Activated B cell treated with CpG ODN at 0.5 μM for 24 hours (primary cell): ENCODE data around the gene MIOX. TPM values are rescaled to one million over a fixed set of nuclear protein-coding genes. Genes with fewer than 3 reads are reported as not detected.

Source experiments
- ATAC-seq: fragments of 200-7000 bp; cut with Tn5 transposase; one replicate; pipeline ENCODE4 v1.10.0; 2021; ENCODE audit warnings: low read depth, mild to moderate bottlenecking, moderate library complexity
- CTCF ChIA-PET: fragments of 350-600 bp; sonication (Branson Sonifier 250); formaldehyde crosslinking; loops from one replicate; lab custom pipeline; 2021; ENCODE audit warnings: antibody characterized with exemption; lab: Charles Lee
- POLR2A ChIA-PET: fragments of 350-600 bp; sonication (Branson Sonifier 250); formaldehyde crosslinking; loops from one replicate; lab custom pipeline; 2021; ENCODE audit warnings: antibody characterized with exemption; lab: Charles Lee
- DNase-seq: peaks from one replicate; pipeline ENCODE4 v3.0.0; 2022
- H3K27ac Mint-ChIP-seq: one replicate; pipeline ENCODE4 v1.8.0; 2020; ENCODE audit warnings: mixed read lengths
- H3K27me3 Mint-ChIP-seq: one replicate; pipeline ENCODE4 v1.8.0; 2021; ENCODE audit warnings: mixed read lengths
- H3K36me3 Mint-ChIP-seq: one replicate; pipeline ENCODE4 v1.8.0; 2021; ENCODE audit warnings: low read depth, mixed read lengths
- H3K4me1 Mint-ChIP-seq: one replicate; pipeline ENCODE4 v1.8.0; 2021; ENCODE audit warnings: mixed read lengths
- H3K4me3 Mint-ChIP-seq: one replicate; pipeline ENCODE4 v1.8.0; 2020; ENCODE audit warnings: mild to moderate bottlenecking, mixed read lengths
- H3K9me3 Mint-ChIP-seq: one replicate; pipeline ENCODE4 v1.8.0; 2020; ENCODE audit warnings: mixed read lengths
- intact Hi-C: fragments of 100-400 bp; cut with micrococcal nuclease; formaldehyde crosslinking; loops from one replicate; pipeline ENCODE4 v1.15.1; 2024
- total RNA-seq: library from RNA; stranded (reverse); gene quantifications from 2 replicates; pipeline ENCODE4 v1.2.3, GENCODE V29; 2022
- TF ChIP-seq, protein P1 (sequence below): fragments of 200-600 bp; IDR thresholded peaks from one replicate; pipeline ENCODE4 v1.8.0; 2022; ENCODE audit warnings: antibody characterized with exemption, mild to moderate bottlenecking

The MIOX gene
- total RNA-seq, 1 donor from 2014 or later = 0.22 TPM

DNA sequence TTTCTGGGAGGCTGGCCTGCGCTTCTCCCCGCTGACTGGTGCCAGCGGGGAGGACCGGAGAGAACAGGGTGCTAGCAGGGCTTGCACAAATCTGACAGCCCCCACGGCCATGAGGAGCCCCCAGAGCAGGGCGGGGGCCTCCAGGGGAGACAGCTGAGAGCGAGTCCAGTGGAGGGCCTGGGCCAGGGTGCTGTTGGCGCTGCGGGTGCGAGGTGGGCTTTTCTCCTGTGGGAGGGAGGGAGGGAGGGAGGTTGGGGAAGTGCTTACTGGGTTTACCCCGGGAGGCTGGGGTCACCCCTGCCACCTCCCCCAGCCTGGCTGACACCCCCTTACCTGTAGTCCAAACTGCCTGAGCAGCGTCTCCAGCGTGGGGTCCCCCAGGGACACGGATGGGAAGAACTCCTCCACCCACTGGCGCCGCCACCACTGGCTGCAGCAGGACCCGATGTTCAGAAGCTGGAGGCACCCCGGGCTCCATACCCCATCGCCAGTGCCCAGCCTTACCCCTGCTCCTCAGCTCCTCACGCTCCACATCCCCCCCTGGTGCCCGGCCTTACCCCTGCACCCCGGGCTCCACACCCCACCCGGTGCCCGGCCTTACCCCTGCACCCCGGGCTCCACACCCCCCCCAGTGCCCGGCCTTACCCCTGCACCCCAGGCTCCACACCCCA lies 17.0 kb downstream of the MIOX start:
- Mint-ChIP-seq H3K9me3 (no peaks in the 10 kb centered on the region), H3K36me3 (peaks cover 17% of the 10 kb centered on the region), H3K27ac (no peak overlapping the region), H3K27me3 (no peaks in the 10 kb centered on the region), H3K4me3 (no peak overlapping the region), H3K4me1 (peaks cover 12% of the 10 kb centered on the region)
- ATAC-seq (no peak), DNase-seq (no peak)
- TF ChIP-seq, protein P1, sequence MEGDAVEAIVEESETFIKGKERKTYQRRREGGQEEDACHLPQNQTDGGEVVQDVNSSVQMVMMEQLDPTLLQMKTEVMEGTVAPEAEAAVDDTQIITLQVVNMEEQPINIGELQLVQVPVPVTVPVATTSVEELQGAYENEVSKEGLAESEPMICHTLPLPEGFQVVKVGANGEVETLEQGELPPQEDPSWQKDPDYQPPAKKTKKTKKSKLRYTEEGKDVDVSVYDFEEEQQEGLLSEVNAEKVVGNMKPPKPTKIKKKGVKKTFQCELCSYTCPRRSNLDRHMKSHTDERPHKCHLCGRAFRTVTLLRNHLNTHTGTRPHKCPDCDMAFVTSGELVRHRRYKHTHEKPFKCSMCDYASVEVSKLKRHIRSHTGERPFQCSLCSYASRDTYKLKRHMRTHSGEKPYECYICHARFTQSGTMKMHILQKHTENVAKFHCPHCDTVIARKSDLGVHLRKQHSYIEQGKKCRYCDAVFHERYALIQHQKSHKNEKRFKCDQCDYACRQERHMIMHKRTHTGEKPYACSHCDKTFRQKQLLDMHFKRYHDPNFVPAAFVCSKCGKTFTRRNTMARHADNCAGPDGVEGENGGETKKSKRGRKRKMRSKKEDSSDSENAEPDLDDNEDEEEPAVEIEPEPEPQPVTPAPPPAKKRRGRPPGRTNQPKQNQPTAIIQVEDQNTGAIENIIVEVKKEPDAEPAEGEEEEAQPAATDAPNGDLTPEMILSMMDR = no peak
- intact Hi-C loops = no loop called here
- ChIA-PET CTCF (no interaction called here), POLR2A (interaction anchor here (1.1 to 2.4 kb wide), 3 partner anchors 13 to 22 kb away, joined by 3 to 6 read pairs (median 4); partner anchors contain the start of gene SCO2)

DNA sequence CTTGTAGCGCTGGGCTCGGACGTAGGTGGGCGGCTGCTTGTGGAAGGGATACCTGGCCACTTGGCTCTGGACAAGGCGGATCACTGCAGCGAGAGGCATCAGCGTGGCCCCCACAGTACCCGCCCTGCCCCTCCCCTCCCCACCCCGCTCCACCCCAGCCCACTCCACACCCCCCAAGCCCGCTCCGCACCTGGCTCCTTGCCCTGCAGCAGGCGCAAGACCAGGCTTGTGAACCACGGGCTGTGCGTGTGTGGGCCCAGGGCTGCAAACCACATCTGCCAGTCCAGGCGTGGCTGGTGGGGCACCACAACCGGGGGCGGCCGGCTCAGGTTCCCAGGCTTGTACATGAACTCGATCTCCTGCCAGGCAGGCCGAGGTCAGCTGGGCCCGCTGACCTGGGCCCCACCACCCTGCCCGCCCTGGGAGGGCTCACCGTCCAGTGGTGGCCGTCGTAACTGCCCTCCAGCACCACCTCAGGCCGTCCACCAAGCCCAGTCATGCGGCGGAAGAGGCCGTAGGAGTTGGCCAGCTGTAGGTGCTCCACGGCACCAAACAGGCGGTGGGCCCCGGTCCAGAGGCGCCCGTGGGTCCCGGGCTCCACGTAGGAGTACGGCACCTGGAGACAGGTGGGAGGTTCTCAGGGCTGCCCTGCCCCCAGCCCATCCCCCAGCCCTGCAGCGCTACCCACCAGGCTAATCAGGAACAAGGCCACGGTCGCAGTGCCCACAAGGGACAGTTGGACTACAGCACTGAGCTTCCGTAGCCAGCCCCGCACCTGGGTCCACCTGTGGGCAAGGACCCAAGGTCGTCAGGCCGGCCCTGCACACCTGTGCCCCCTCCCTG lies 17.9 kb downstream of the MIOX start:
- POLR2A ChIA-PET = interaction anchor here (0.5 to 1.1 kb wide), 4 partner anchors 9 to 101 kb away, joined by 3 to 4 read pairs (median 4); partner anchors contain the start of gene SCO2

DNA sequence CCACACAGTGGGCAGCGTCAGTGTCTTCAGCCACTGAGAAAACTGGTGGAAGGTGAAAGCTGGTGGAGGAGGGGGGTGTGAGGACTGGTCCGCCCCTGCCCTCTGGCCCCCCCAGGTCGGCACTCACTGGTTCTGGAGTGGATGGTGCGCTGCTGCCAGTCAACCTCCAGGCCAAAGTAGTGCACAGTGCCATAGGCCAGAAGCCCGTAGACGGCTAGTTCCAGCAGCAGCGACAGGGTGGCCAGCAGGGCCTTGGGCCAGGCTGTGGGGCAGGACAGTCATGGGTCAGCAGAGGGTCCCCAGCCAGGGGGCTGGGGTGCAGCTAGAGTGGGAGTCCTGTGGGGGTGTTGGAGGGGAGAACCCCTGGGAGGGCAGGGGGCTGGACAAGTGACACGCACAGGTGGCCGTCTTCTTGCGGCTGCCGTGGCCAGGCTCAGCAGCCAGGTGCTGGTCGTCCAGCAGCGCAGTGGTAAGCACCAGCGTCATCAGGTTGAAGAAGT lies 18.7 kb downstream of the MIOX start:
- TF ChIP-seq, protein P1 = no peak
- ChIA-PET POLR2A (interaction anchor here (0.5 to 0.7 kb wide), 2 partner anchors 8 to 102 kb away, joined by 3 to 4 read pairs; no protein-coding TSS in a partner anchor), CTCF (no interaction called here)
- no peaks in the 10 kb centered on the region for H3K9me3 Mint-ChIP-seq
- peaks cover 19% of the 10 kb centered on the region for H3K36me3 Mint-ChIP-seq
- no peaks in the 10 kb centered on the region for H3K27me3 Mint-ChIP-seq
- peak overlapping the region; percentile 38 for H3K4me3 Mint-ChIP-seq
- intact Hi-C loops = no loop called here
- ATAC-seq (no peak), DNase-seq (no peak)
- no peak overlapping the region for H3K27ac Mint-ChIP-seq
- H3K4me1 Mint-ChIP-seq = peaks cover 20% of the 10 kb centered on the region

More for the DNA sequence above, 17.9 kb downstream of the MIOX start:
- Mint-ChIP-seq H3K9me3 (no peaks in the 10 kb centered on the region), H3K36me3 (peaks cover 19% of the 10 kb centered on the region), H3K27ac (no peak overlapping the region), H3K27me3 (no peaks in the 10 kb centered on the region), H3K4me3 (no peak overlapping the region), H3K4me1 (peaks cover 20% of the 10 kb centered on the region)
- intact Hi-C loops = no loop called here
- ATAC-seq (no peak), DNase-seq (no peak)
- TF ChIP-seq, protein P1 = no peak
- CTCF ChIA-PET = no interaction called here

DNA sequence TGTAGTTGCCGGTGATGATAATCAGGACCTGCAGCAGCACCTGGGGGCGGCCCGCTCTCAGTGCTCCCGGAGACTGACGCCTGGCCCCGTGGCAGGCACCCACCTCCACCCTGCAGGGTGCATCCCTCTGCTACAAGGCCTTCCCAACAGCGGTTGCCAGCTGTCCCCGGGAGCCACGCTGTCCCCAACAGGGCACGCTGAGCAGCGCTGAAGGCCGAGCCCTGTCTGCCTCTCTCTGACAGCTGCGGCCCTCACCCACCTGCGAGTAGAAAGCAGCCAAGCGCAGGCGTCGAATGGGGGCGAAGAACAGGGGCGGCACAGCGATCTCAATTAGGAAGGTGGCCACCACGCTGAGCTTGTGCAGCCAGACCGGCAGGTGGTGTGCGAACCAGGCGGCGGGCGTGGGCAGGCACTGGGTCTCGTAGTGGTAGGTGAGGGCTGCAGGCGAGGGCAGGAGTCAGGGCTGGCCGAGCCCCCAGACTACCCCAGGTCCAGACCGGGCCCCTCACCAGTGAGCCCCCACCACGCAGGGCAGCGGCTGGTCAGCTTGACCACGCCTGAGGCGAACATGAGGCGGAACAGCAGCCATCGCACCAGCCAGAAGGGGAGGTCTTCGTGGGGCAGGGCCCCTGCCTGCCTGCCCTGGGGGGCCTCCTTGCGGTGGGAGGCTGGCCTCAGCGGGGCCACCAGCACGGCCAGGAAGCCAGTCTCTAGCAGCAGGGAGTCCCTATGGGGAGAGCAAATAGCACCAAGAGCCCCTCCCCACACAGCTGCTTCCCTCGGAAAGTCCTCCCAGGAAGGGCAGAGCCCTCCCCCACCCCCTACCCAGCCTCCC lies 19.3 kb downstream of the MIOX start:
- no peaks in the 10 kb centered on the region for H3K9me3 Mint-ChIP-seq
- ATAC-seq (no peak), DNase-seq (no peak)
- POLR2A ChIA-PET = interaction anchor here (2.7 to 5.4 kb wide), 2 partner anchors 21 to 26 kb away, joined by 19 to 175 read pairs; partner anchors contain the start of genes SCO2 and TYMP
- H3K4me1 Mint-ChIP-seq = peaks cover 20% of the 10 kb centered on the region
- CTCF ChIA-PET = no interaction called here
- peaks cover 19% of the 10 kb centered on the region for H3K36me3 Mint-ChIP-seq
- no peaks in the 10 kb centered on the region for H3K27me3 Mint-ChIP-seq
- no peak overlapping the region for H3K27ac Mint-ChIP-seq
- intact Hi-C loops = no loop called here
- TF ChIP-seq, protein P1 = no peak
- H3K4me3 Mint-ChIP-seq = peak overlapping the region; percentile 93
